GM12878 (cell line): Measurements from ENCODE around the gene SPESP1. TPM values are rescaled to one million over a fixed set of nuclear protein-coding genes. Genes with fewer than 3 reads are reported as not detected.

Experiments
- ATF3 ChIP-seq: IDR thresholded peaks from 2 replicates; pipeline ENCODE4 v1.6.1; 2011; ENCODE audit warnings: low read depth, mild to moderate bottlenecking, low read length, moderate library complexity, borderline replicate concordance; ENCODE audit errors: extremely low read depth
- ATF7 ChIP-seq: fragments of 450-650 bp; IDR thresholded peaks from 2 replicates; pipeline ENCODE4 v1.6.1; 2016; ENCODE audit warnings: low read depth, mild to moderate bottlenecking
- CEBPB ChIP-seq, 2 experiments: fragments of 150-350 bp in 1 of 2; IDR thresholded peaks; 2 replicates each; pipeline ENCODE4 v1.6.1; 2012 to 2014; ENCODE audit warnings: low read depth in 2 of 2, low read length in 2 of 2, borderline replicate concordance in 1 of 2, inconsistent platforms in 1 of 2
- CHD1 ChIP-seq: IDR thresholded peaks from 2 replicates; pipeline ENCODE4 v1.6.1; 2012; ENCODE audit warnings: low read depth, low read length, improper control_type of control experiment
- CTCF ChIP-seq, 3 experiments: IDR thresholded peaks in 2 of 3; conservative IDR thresholded peaks in 1 of 3; 2 replicates each; pipeline ENCODE4 v1.5.1; 2011; ENCODE audit warnings: low read depth in 3 of 3, low read length in 3 of 3, mild to moderate bottlenecking in 3 of 3, control low read depth in 2 of 3, moderate library complexity in 2 of 3, inconsistent platforms in 1 of 3, mixed read lengths in 1 of 3; ENCODE audit not compliant: control insufficient read depth in 2 of 3, insufficient read depth in 1 of 3; ENCODE audit errors: extremely low read depth in 1 of 3
- EED ChIP-seq: sonication (generic); IDR thresholded peaks from 2 replicates; pipeline ENCODE4 v1.6.1; 2016; ENCODE audit warnings: antibody characterized with exemption, low read depth
- IKZF1 ChIP-seq: fragments of 450-650 bp; conservative IDR thresholded peaks from 2 replicates; pipeline ENCODE4 v1.6.1; 2017; ENCODE audit warnings: antibody characterized with exemption, mild to moderate bottlenecking
- MEF2A ChIP-seq: IDR thresholded peaks from 2 replicates; pipeline ENCODE4 v1.6.1; 2011; ENCODE audit warnings: low read depth, mild to moderate bottlenecking, low read length, moderate library complexity; ENCODE audit not compliant: insufficient read depth
- MEF2B ChIP-seq: fragments of 450-650 bp; IDR thresholded peaks from 2 replicates; pipeline ENCODE4 v1.6.1; 2018; ENCODE audit warnings: mild to moderate bottlenecking, moderate library complexity; ENCODE audit not compliant: partially characterized antibody, poor library complexity, severe bottlenecking
- MXI1 ChIP-seq: fragments of 150-350 bp; IDR thresholded peaks from 2 replicates; pipeline ENCODE4 v1.6.1; 2011; ENCODE audit warnings: low read depth, mild to moderate bottlenecking, inconsistent platforms, low read length, improper control_type of control experiment
- NR2F1 ChIP-seq: fragments of 450-650 bp; conservative IDR thresholded peaks from 2 replicates; pipeline ENCODE4 v1.6.1; 2017; ENCODE audit warnings: mild to moderate bottlenecking
- RAD21 ChIP-seq: IDR thresholded peaks from 2 replicates; pipeline ENCODE4 v1.6.1; 2011; ENCODE audit warnings: mild to moderate bottlenecking, low read depth, low read length, moderate library complexity; ENCODE audit not compliant: insufficient read depth
- RAD51 ChIP-seq: fragments of 450-650 bp; IDR thresholded peaks from 2 replicates; pipeline ENCODE4 v1.6.1; 2016; ENCODE audit warnings: moderate library complexity, mild to moderate bottlenecking, inconsistent platforms
- RUNX3 ChIP-seq: IDR thresholded peaks from 2 replicates; pipeline ENCODE4 v1.6.1; 2012; ENCODE audit warnings: low read length, inconsistent platforms
- SIN3A ChIP-seq: IDR thresholded peaks from 2 replicates; pipeline ENCODE4 v1.6.1; 2012; ENCODE audit warnings: low read depth, low read length, improper control_type of control experiment
- SKIL ChIP-seq: fragments of 450-650 bp; IDR thresholded peaks from 2 replicates; pipeline ENCODE4 v1.6.1; 2017; ENCODE audit warnings: mild to moderate bottlenecking, low read depth, inconsistent platforms; ENCODE audit not compliant: poor library complexity, severe bottlenecking
- SMC3 ChIP-seq: IDR thresholded peaks from 2 replicates; pipeline ENCODE4 v1.6.1; 2011; ENCODE audit warnings: low read length, improper control_type of control experiment, borderline replicate concordance
- TCF7 ChIP-seq: IDR thresholded peaks from 2 replicates; pipeline ENCODE4 v1.6.1; 2014; ENCODE audit warnings: antibody characterized with exemption, borderline replicate concordance
- WRNIP1 ChIP-seq: IDR thresholded peaks from 2 replicates; pipeline ENCODE4 v1.6.1; 2011; ENCODE audit warnings: low read depth, low read length, improper control_type of control experiment, borderline replicate concordance
- polyA plus RNA-seq, 11 experiments: library from polyadenylated mRNA; depleted of rRNA in 4 of 11; unstranded in 6 of 11; stranded (reverse) in 5 of 11; fragments of >200 nt; fragmentation: Nextera tagmentation in 4 of 11; fragmentation: Illumina TruSeq in 1 of 11; extraction: Ambion mirVana in 4 of 11; extraction: Trizol in 1 of 11; gene quantifications; 1 replicate in 1 of 11; 2 replicates in 10 of 11; pipeline versions ENCODE4 v1.2.1 to v1.2.3, GENCODE V29; 2011 to 2016; ENCODE audit warnings: inconsistent platforms in 2 of 11, missing spikeins in 2 of 11, low read depth in 1 of 11
- total RNA-seq, 4 experiments: library from RNA; depleted of rRNA in 3 of 4; stranded (reverse); fragments of >200 nt in 3 of 4; fragmentation: Illumina TruSeq in 1 of 4; extraction: Trizol in 1 of 4; gene quantifications; 2 replicates each; pipeline versions ENCODE4 v1.2.1 to v1.2.3, GENCODE V29; 2013 to 2021
- TF ChIP-seq, protein P1 (sequence below): fragments of 450-650 bp; IDR thresholded peaks from 2 replicates; pipeline ENCODE4 v1.6.1; 2017; ENCODE audit warnings: low read depth, mild to moderate bottlenecking, moderate library complexity
- TF ChIP-seq, protein P2 (sequence below): fragments of 450-650 bp; IDR thresholded peaks from 2 replicates; pipeline ENCODE4 v1.6.1; 2018; ENCODE audit warnings: borderline replicate concordance, mild to moderate bottlenecking; ENCODE audit not compliant: partially characterized antibody

Gene SPESP1
- total and polyA plus RNA-seq, 10 of the 15 experiments (the other 5 are each of a cell fraction or from before 2014, with no cell fraction given): not detected

DNA sequence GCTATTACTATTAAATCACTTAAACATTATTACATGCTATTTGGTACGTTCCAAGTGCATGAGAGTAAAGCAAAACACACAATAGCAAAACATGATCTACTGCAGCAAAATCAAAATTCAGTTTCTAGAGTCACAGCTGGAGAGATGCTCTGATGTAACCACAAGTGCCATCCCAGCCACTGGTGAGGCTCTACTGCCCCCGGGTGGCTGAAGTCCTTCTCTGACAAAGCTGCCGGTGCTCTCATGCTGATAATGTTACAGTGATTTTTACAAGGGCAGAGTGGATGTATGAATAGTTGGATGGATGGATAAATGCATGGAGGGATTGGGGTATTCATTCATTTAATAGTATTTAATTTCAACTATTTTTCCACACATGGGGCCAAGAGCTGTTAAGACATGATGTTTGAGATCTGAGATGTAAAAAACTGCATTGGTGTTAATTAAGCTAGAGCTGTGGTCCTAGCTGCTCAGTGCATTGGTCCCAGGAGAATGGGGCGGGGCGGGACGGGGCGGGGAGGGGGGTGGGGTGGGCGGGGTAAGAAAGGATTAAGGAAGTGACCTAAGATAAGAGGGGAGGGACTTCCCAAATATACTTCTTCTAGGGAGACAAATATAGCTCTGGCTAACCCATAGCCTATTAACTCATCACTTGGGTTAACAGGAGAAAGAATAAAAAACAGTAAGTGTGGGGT is 5.3 kb upstream of the SPESP1 start (continued):
- TF ChIP-seq, protein P1, sequence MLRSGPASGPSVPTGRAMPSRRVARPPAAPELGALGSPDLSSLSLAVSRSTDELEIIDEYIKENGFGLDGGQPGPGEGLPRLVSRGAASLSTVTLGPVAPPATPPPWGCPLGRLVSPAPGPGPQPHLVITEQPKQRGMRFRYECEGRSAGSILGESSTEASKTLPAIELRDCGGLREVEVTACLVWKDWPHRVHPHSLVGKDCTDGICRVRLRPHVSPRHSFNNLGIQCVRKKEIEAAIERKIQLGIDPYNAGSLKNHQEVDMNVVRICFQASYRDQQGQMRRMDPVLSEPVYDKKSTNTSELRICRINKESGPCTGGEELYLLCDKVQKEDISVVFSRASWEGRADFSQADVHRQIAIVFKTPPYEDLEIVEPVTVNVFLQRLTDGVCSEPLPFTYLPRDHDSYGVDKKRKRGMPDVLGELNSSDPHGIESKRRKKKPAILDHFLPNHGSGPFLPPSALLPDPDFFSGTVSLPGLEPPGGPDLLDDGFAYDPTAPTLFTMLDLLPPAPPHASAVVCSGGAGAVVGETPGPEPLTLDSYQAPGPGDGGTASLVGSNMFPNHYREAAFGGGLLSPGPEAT: no peak
- no peak for TF ChIP-seq SKIL
- TF ChIP-seq WRNIP1: no peak
- TF ChIP-seq SIN3A: no peak
- TF ChIP-seq CEBPB (IDR thresholded peaks at IDR 0.05; ENCODE audit: borderline replicate concordance in 1 of 2, low read depth in 2 of 2, low read length in 2 of 2): no peak
- no peak for TF ChIP-seq EED
- no peak for TF ChIP-seq CHD1
- TF ChIP-seq, protein P2, sequence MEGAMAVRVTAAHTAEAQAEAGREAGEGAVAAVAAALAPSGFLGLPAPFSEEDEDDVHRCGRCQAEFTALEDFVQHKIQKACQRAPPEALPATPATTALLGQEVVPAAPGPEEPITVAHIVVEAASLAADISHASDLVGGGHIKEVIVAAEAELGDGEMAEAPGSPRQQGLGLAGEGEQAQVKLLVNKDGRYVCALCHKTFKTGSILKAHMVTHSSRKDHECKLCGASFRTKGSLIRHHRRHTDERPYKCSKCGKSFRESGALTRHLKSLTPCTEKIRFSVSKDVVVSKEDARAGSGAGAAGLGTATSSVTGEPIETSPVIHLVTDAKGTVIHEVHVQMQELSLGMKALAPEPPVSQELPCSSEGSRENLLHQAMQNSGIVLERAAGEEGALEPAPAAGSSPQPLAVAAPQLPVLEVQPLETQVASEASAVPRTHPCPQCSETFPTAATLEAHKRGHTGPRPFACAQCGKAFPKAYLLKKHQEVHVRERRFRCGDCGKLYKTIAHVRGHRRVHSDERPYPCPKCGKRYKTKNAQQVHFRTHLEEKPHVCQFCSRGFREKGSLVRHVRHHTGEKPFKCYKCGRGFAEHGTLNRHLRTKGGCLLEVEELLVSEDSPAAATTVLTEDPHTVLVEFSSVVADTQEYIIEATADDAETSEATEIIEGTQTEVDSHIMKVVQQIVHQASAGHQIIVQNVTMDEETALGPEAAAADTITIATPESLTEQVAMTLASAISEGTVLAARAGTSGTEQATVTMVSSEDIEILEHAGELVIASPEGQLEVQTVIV: no peak
- TF ChIP-seq TCF7: no peak
- peak; percentile 74 to 78 (median 75); a peak in 5 of 6 replicates for TF ChIP-seq CTCF (IDR thresholded peaks at IDR 0.05 in 2 of 3, conservative IDR thresholded peaks at IDR 0.05 in 1 of 3; ENCODE audit: control insufficient read depth in 2 of 3, extremely low read depth in 1 of 3, insufficient read depth in 1 of 3, low read depth in 3 of 3, low read length in 3 of 3)
- TF ChIP-seq NR2F1: no peak
- TF ChIP-seq MEF2B: no peak
- TF ChIP-seq ATF7: no peak
- TF ChIP-seq IKZF1: no peak
- peak; percentile 65 for TF ChIP-seq RAD21
- TF ChIP-seq SMC3: peak; percentile 46; the same call in 1 of the 2 replicates
- TF ChIP-seq MXI1: no peak
- TF ChIP-seq MEF2A: no peak
- no peak for TF ChIP-seq RAD51
- TF ChIP-seq RUNX3: peak; percentile 77
- no peak for TF ChIP-seq ATF3
